HG02642 (cell line): Measurements from ENCODE around the gene ZBTB21.

Source experiments
- ATAC-seq: cut with Tn5 transposase; IDR thresholded peaks from one replicate; pipeline ENCODE4 v1.9.1; 2021; ENCODE audit warnings: mild to moderate bottlenecking; ENCODE audit not compliant: unreplicated experiment, poor library complexity

The ZBTB21 gene

GRCh38 chr21:42040411-42041180, 30.4 kb upstream of the ZBTB21 start:
- no peak for ATAC-seq

- ATAC-seq: no peak
Observed at GRCh38 chr21:42039911-42040351, 29.8 kb upstream of the ZBTB21 start.

GRCh38 chr21:42039470-42039901, 29.3 kb upstream of the ZBTB21 start:
- ATAC-seq: no peak

- no peak for ATAC-seq
Observed at GRCh38 chr21:42038826-42039425, 28.8 kb upstream of the ZBTB21 start.

GRCh38 chr21:42038393-42038792, 28.2 kb upstream of the ZBTB21 start:
- no peak for ATAC-seq

- ATAC-seq: no peak
Observed at GRCh38 chr21:42037943-42038342, 27.8 kb upstream of the ZBTB21 start.

GRCh38 chr21:42037516-42037915, 27.4 kb upstream of the ZBTB21 start:
- ATAC-seq: no peak

- ATAC-seq: no peak
Observed at GRCh38 chr21:42036313-42036712, 26.2 kb upstream of the ZBTB21 start.

GRCh38 chr21:42032968-42033367, 22.8 kb upstream of the ZBTB21 start:
- ATAC-seq: no peak

- ATAC-seq: no peak
Observed at GRCh38 chr21:42032266-42032665, 22.1 kb upstream of the ZBTB21 start.

GRCh38 chr21:42031816-42032215, 21.7 kb upstream of the ZBTB21 start:
- ATAC-seq: no peak

- no peak for ATAC-seq
Observed at GRCh38 chr21:42031241-42031640, 21.1 kb upstream of the ZBTB21 start.

- ATAC-seq: no peak
Observed at GRCh38 chr21:42030311-42030710, 20.2 kb upstream of the ZBTB21 start.

GRCh38 chr21:42028766-42029425, 18.7 kb upstream of the ZBTB21 start:
- no peak for ATAC-seq

GRCh38 chr21:42027822-42028765, 17.9 kb upstream of the ZBTB21 start:
- ATAC-seq: no peak

- ATAC-seq: no peak
Observed at GRCh38 chr21:42027085-42027821, 17.1 kb upstream of the ZBTB21 start.

GRCh38 chr21:42026082-42026435, 15.9 kb upstream of the ZBTB21 start:
- no peak for ATAC-seq

- no peak for ATAC-seq
Observed at GRCh38 chr21:42025376-42026081, 15.4 kb upstream of the ZBTB21 start.

GRCh38 chr21:42022906-42023305, 12.7 kb upstream of the ZBTB21 start:
- no peak for ATAC-seq
